HG03039 (cell line): ENCODE measurements around the gene FGD2.
"Not testable (repeated sequence)": the region's sequence is repeated elsewhere in the genome, so short reads cannot be mapped to it uniquely, and the experiment has no call there.

Experiments
- ATAC-seq: cut with Tn5 transposase; IDR thresholded peaks from one replicate; pipeline ENCODE4 v1.9.1; 2021; ENCODE audit warnings: mild to moderate bottlenecking, moderate library complexity; ENCODE audit not compliant: unreplicated experiment

FGD2 gene

GRCh38 chr6:37057128-37057471 is 51.6 kb downstream of the FGD2 start:
- no peak for ATAC-seq

GRCh38 chr6:37057678-37058077 is 52.2 kb downstream of the FGD2 start:
- no peak for ATAC-seq

- ATAC-seq = no peak
Observed at GRCh38 chr6:37058084-37058586, 52.7 kb downstream of the FGD2 start.

GRCh38 chr6:37058984-37059343 is 53.5 kb downstream of the FGD2 start:
- ATAC-seq = not testable (repeated sequence)

GRCh38 chr6:37059344-37060194 is 54.1 kb downstream of the FGD2 start:
- ATAC-seq = no peak

GRCh38 chr6:37060195-37060559 is 54.7 kb downstream of the FGD2 start:
- no peak for ATAC-seq

GRCh38 chr6:37061157-37061804 is 55.8 kb downstream of the FGD2 start:
- ATAC-seq = no peak

GRCh38 chr6:37062424-37062823 is 57.0 kb downstream of the FGD2 start:
- no peak for ATAC-seq

- no peak for ATAC-seq
Observed at GRCh38 chr6:37068356-37069270, 63.2 kb downstream of the FGD2 start.

GRCh38 chr6:37069639-37070038 is 64.2 kb downstream of the FGD2 start:
- ATAC-seq = no peak

GRCh38 chr6:37072526-37072925 is 67.1 kb downstream of the FGD2 start:
- ATAC-seq = no peak

- ATAC-seq = no peak
Observed at GRCh38 chr6:37074053-37074827, 68.8 kb downstream of the FGD2 start.

- ATAC-seq = no peak
Observed at GRCh38 chr6:37077191-37077904, 71.9 kb downstream of the FGD2 start.

GRCh38 chr6:37077905-37078296 is 72.4 kb downstream of the FGD2 start:
- no peak for ATAC-seq
